IMR-90 (cell line): Measurements from ENCODE around the gene ACP6.

Source experiments
- CEBPB ChIP-seq: IDR thresholded peaks from 2 replicates; pipeline ENCODE4 v1.6.1; 2012; ENCODE audit warnings: low read depth, low read length, improper control_type of control experiment
- FOS ChIP-seq: fragments of 150-350 bp; IDR thresholded peaks from 2 replicates; pipeline ENCODE4 v1.6.1; 2016; ENCODE audit warnings: low read depth, low read length
- POLR2A ChIP-seq: IDR thresholded peaks from 2 replicates; pipeline ENCODE4 v1.6.1; 2012; ENCODE audit warnings: mild to moderate bottlenecking, low read depth, low read length
- RAD21 ChIP-seq: IDR thresholded peaks from 2 replicates; pipeline ENCODE4 v1.6.1; 2012; ENCODE audit warnings: low read length, improper control_type of control experiment
- SMC3 ChIP-seq: fragments of 150-350 bp; IDR thresholded peaks from 2 replicates; pipeline ENCODE4 v1.6.1; 2016; ENCODE audit warnings: low read depth, mild to moderate bottlenecking, antibody characterized with exemption, low read length, moderate library complexity
- TF ChIP-seq, protein P1 (sequence below): conservative IDR thresholded peaks from 2 replicates; pipeline ENCODE4 v1.5.1; 2012; ENCODE audit warnings: mild to moderate bottlenecking, low read depth, low read length, improper control_type of control experiment

DNA sequence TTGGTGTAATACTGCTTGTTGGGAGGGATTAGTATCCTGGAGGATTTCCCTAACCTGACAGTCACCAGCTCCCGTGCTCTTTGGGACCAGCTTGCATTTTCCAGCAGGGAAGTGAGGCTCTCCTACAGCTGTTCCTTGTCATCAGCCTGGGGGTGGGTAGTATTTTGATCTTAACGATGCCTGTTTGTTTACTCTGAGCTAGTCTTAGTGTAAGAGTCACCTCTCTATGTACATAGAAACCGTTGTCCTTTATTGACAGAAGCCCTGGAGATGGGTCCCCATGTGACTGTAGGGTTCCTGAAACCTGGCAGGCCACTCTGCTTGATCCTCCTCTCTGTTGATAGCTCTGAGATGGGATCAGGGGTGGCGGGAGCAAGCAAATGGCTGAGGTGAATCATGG, 58.0 kb downstream of the ACP6 start:
- TF ChIP-seq, protein P1, sequence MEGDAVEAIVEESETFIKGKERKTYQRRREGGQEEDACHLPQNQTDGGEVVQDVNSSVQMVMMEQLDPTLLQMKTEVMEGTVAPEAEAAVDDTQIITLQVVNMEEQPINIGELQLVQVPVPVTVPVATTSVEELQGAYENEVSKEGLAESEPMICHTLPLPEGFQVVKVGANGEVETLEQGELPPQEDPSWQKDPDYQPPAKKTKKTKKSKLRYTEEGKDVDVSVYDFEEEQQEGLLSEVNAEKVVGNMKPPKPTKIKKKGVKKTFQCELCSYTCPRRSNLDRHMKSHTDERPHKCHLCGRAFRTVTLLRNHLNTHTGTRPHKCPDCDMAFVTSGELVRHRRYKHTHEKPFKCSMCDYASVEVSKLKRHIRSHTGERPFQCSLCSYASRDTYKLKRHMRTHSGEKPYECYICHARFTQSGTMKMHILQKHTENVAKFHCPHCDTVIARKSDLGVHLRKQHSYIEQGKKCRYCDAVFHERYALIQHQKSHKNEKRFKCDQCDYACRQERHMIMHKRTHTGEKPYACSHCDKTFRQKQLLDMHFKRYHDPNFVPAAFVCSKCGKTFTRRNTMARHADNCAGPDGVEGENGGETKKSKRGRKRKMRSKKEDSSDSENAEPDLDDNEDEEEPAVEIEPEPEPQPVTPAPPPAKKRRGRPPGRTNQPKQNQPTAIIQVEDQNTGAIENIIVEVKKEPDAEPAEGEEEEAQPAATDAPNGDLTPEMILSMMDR, result no peak
- TF ChIP-seq RAD21 (no peak), SMC3 (no peak), CEBPB (no peak), FOS (no peak), POLR2A (no peak)
